ENCODE results near the gene CLIC5.

Gene CLIC5

GRCh38 chr6:45956176-45956575, 59.5 kb downstream of the CLIC5 start:
- Mint-ChIP-seq H3K27me3 (peaks cover 4% of the 10 kb centered on the region), H3K27ac (no peak overlapping the region), H3K9me3 (no peaks in the 10 kb centered on the region), H3K4me3 (no peak overlapping the region), H3K36me3 (peaks cover 22% of the 10 kb centered on the region), H3K4me1 (no peaks in the 10 kb centered on the region)
- ATAC-seq (ENCODE audit: low read depth) (no peak), DNase-seq (ENCODE audit: low spot score in 2 of 2) (no peak)

GRCh38 chr6:45955597-45955996, 60.1 kb downstream of the CLIC5 start:
- ATAC-seq (ENCODE audit: low read depth) (no peak), DNase-seq (ENCODE audit: low spot score in 2 of 2) (no peak)
- Mint-ChIP-seq H3K27me3 (peaks cover 4% of the 10 kb centered on the region), H3K36me3 (peaks cover 24% of the 10 kb centered on the region), H3K27ac (no peak overlapping the region), H3K4me1 (no peaks in the 10 kb centered on the region), H3K4me3 (no peak overlapping the region), H3K9me3 (no peaks in the 10 kb centered on the region)

- Mint-ChIP-seq H3K27me3 (peaks cover 4% of the 10 kb centered on the region), H3K4me3 (no peak overlapping the region), H3K36me3 (peaks cover 28% of the 10 kb centered on the region)
Observed at GRCh38 chr6:45952546-45952945, 63.1 kb downstream of the CLIC5 start.

GRCh38 chr6:45952168-45952529, 63.5 kb downstream of the CLIC5 start:
- Mint-ChIP-seq H3K9me3 (no peaks in the 10 kb centered on the region), H3K4me1 (no peaks in the 10 kb centered on the region), H3K27ac (no peak overlapping the region), H3K27me3 (peaks cover 4% of the 10 kb centered on the region), H3K4me3 (no peak overlapping the region), H3K36me3 (peaks cover 29% of the 10 kb centered on the region)
- ATAC-seq (ENCODE audit: low read depth), result no peak
- DNase-seq (ENCODE audit: low spot score in 2 of 2), result no peak

More at GRCh38 chr6:45952546-45952945, 63.1 kb downstream of the CLIC5 start:
- ATAC-seq (ENCODE audit: low read depth), result no peak
- Mint-ChIP-seq H3K27ac (no peak overlapping the region), H3K9me3 (no peaks in the 10 kb centered on the region), H3K4me1 (no peaks in the 10 kb centered on the region)
- DNase-seq (ENCODE audit: low spot score in 2 of 2), result no peak

GRCh38 chr6:45951321-45952167, 64.1 kb downstream of the CLIC5 start:
- peaks cover 4% of the 10 kb centered on the region for H3K27me3 Mint-ChIP-seq
- no peak overlapping the region for H3K4me3 Mint-ChIP-seq
- peaks cover 31% of the 10 kb centered on the region for H3K36me3 Mint-ChIP-seq
- no peak for DNase-seq (ENCODE audit: low spot score in 2 of 2)
- no peaks in the 10 kb centered on the region for H3K9me3 Mint-ChIP-seq
- H3K4me1 Mint-ChIP-seq, result no peaks in the 10 kb centered on the region
- H3K27ac Mint-ChIP-seq, result no peak overlapping the region
- ATAC-seq (ENCODE audit: low read depth), result no peak

GRCh38 chr6:45949256-45949655, 66.4 kb downstream of the CLIC5 start:
- no peak for ATAC-seq (ENCODE audit: low read depth)

GRCh38 chr6:45947807-45948206, 67.9 kb downstream of the CLIC5 start:
- Mint-ChIP-seq H3K4me3 (no peak overlapping the region), H3K9me3 (no peaks in the 10 kb centered on the region), H3K27ac (no peak overlapping the region), H3K27me3 (peaks cover 4% of the 10 kb centered on the region), H3K36me3 (peaks cover 20% of the 10 kb centered on the region), H3K4me1 (no peaks in the 10 kb centered on the region)
- no peak for DNase-seq (ENCODE audit: low spot score in 2 of 2)
- no peak for ATAC-seq (ENCODE audit: low read depth)

More at GRCh38 chr6:45949256-45949655, 66.4 kb downstream of the CLIC5 start:
- H3K27me3 Mint-ChIP-seq, result peaks cover 4% of the 10 kb centered on the region
- H3K9me3 Mint-ChIP-seq, result no peaks in the 10 kb centered on the region
- H3K36me3 Mint-ChIP-seq, result peaks cover 30% of the 10 kb centered on the region
- H3K4me3 Mint-ChIP-seq, result no peak overlapping the region
- H3K27ac Mint-ChIP-seq, result no peak overlapping the region
- no peak for DNase-seq (ENCODE audit: low spot score in 2 of 2)
- H3K4me1 Mint-ChIP-seq, result no peaks in the 10 kb centered on the region

- DNase-seq (ENCODE audit: low spot score in 2 of 2) (no peak), ATAC-seq (ENCODE audit: low read depth) (no peak)
- peaks cover 4% of the 10 kb centered on the region for H3K27me3 Mint-ChIP-seq
- no peak overlapping the region for H3K4me3 Mint-ChIP-seq
- peaks cover 13% of the 10 kb centered on the region for H3K36me3 Mint-ChIP-seq
- no peaks in the 10 kb centered on the region for H3K4me1 Mint-ChIP-seq
- no peaks in the 10 kb centered on the region for H3K9me3 Mint-ChIP-seq
- no peak overlapping the region for H3K27ac Mint-ChIP-seq
Observed at GRCh38 chr6:45946887-45947286, 68.8 kb downstream of the CLIC5 start.

- Mint-ChIP-seq H3K9me3 (no peaks in the 10 kb centered on the region), H3K4me3 (no peak overlapping the region), H3K36me3 (peaks cover 11% of the 10 kb centered on the region), H3K27me3 (peaks cover 4% of the 10 kb centered on the region), H3K27ac (no peak overlapping the region), H3K4me1 (no peaks in the 10 kb centered on the region)
- no peak for ATAC-seq (ENCODE audit: low read depth)
- DNase-seq (ENCODE audit: low spot score in 2 of 2), result no peak
Observed at GRCh38 chr6:45946352-45946751, 69.3 kb downstream of the CLIC5 start.

- Mint-ChIP-seq H3K36me3 (peaks cover 8% of the 10 kb centered on the region), H3K9me3 (no peaks in the 10 kb centered on the region), H3K4me1 (no peaks in the 10 kb centered on the region), H3K27ac (no peak overlapping the region), H3K27me3 (no peaks in the 10 kb centered on the region), H3K4me3 (no peak overlapping the region)
- ATAC-seq (ENCODE audit: low read depth) (no peak), DNase-seq (ENCODE audit: low spot score in 2 of 2) (no peak)
Observed at GRCh38 chr6:45942953-45943352, 72.7 kb downstream of the CLIC5 start.

GRCh38 chr6:45933855-45934254, 81.8 kb downstream of the CLIC5 start:
- no peak for DNase-seq (ENCODE audit: low spot score in 2 of 2)
- Mint-ChIP-seq H3K27me3 (no peaks in the 10 kb centered on the region), H3K9me3 (no peaks in the 10 kb centered on the region), H3K4me3 (no peak overlapping the region), H3K27ac (no peak overlapping the region), H3K4me1 (no peaks in the 10 kb centered on the region), H3K36me3 (peaks cover 7% of the 10 kb centered on the region)
- no peak for ATAC-seq (ENCODE audit: low read depth)

GRCh38 chr6:45931232-45931631, 84.4 kb downstream of the CLIC5 start:
- peaks cover 1% of the 10 kb centered on the region for H3K27me3 Mint-ChIP-seq
- no peak for DNase-seq (ENCODE audit: low spot score in 2 of 2)
- no peak overlapping the region for H3K4me3 Mint-ChIP-seq
- H3K9me3 Mint-ChIP-seq, result no peaks in the 10 kb centered on the region
- no peak for ATAC-seq (ENCODE audit: low read depth)
- no peaks in the 10 kb centered on the region for H3K4me1 Mint-ChIP-seq
- H3K27ac Mint-ChIP-seq, result no peak overlapping the region
- H3K36me3 Mint-ChIP-seq, result peaks cover 2% of the 10 kb centered on the region

GRCh38 chr6:45930420-45931040, 85.1 kb downstream of the CLIC5 start:
- Mint-ChIP-seq H3K4me1 (no peaks in the 10 kb centered on the region), H3K9me3 (no peaks in the 10 kb centered on the region), H3K36me3 (peaks cover 2% of the 10 kb centered on the region), H3K27me3 (peaks cover 1% of the 10 kb centered on the region), H3K27ac (no peak overlapping the region), H3K4me3 (no peak overlapping the region)
- DNase-seq (ENCODE audit: low spot score in 2 of 2) (peak; percentile 46 to 58), ATAC-seq (ENCODE audit: low read depth) (peak; percentile 26)

- Mint-ChIP-seq H3K27me3 (peaks cover 1% of the 10 kb centered on the region), H3K4me3 (no peak overlapping the region), H3K4me1 (no peaks in the 10 kb centered on the region), H3K36me3 (peaks cover 2% of the 10 kb centered on the region), H3K9me3 (no peaks in the 10 kb centered on the region), H3K27ac (no peak overlapping the region)
- ATAC-seq (ENCODE audit: low read depth) (no peak), DNase-seq (ENCODE audit: low spot score in 2 of 2) (no peak)
Observed at GRCh38 chr6:45929421-45930361, 86.0 kb downstream of the CLIC5 start.
